Chondrocyte (in vitro differentiated cells): ENCODE data around the gene TIMP3. TPM values are rescaled to one million over a fixed set of nuclear protein-coding genes. Genes with fewer than 3 reads are reported as not detected.

Source experiments
- DNase-seq: peaks from one replicate; pipeline ENCODE4 v3.0.0; 2021; ENCODE audit warnings: mixed read lengths, low spot score
- H3K27ac Mint-ChIP-seq: one replicate; pipeline ENCODE4 v1.8.0; 2021; ENCODE audit warnings: mild to moderate bottlenecking, moderate library complexity, mixed read lengths; ENCODE audit not compliant: unreplicated experiment
- H3K27me3 Mint-ChIP-seq: 2 replicates; pipeline ENCODE4 v1.8.0; 2021; ENCODE audit warnings: low read depth, mixed read lengths
- H3K36me3 Mint-ChIP-seq: 2 replicates; pipeline ENCODE4 v1.8.0; 2021; ENCODE audit warnings: low read depth, mixed read lengths
- H3K4me1 Mint-ChIP-seq: 2 replicates; pipeline ENCODE4 v1.8.0; 2021; ENCODE audit warnings: low read depth, mild to moderate bottlenecking, mixed read lengths
- H3K4me3 Mint-ChIP-seq: one replicate; pipeline ENCODE4 v1.8.0; 2021; ENCODE audit warnings: mild to moderate bottlenecking, moderate library complexity, mixed read lengths; ENCODE audit not compliant: unreplicated experiment
- H3K9me3 Mint-ChIP-seq: 2 replicates; pipeline ENCODE4 v1.8.0; 2021; ENCODE audit warnings: low read depth, mixed read lengths
- CTCF ChIP-seq: fragments of 200-600 bp; sonication (generic); IDR thresholded peaks from 2 replicates; pipeline ENCODE4 v1.5.0; 2021; ENCODE audit warnings: antibody characterized with exemption, mild to moderate bottlenecking, moderate library complexity
- total RNA-seq: library from RNA; stranded (reverse); gene quantifications from 3 replicates; pipeline ENCODE4 v1.2.1, GENCODE V29; 2021

The TIMP3 gene
- total RNA-seq, 1 donor from 2014 or later: 126 TPM

GRCh38 chr22:32858957-32859356, 57.5 kb downstream of the TIMP3 start:
- DNase-seq: no peak
- no peaks in the 10 kb centered on the region for H3K9me3 Mint-ChIP-seq
- H3K4me3 Mint-ChIP-seq: no peak overlapping the region
- peaks cover 38% of the 10 kb centered on the region for H3K36me3 Mint-ChIP-seq
- H3K27me3 Mint-ChIP-seq: no peaks in the 10 kb centered on the region
- H3K4me1 Mint-ChIP-seq: no peaks in the 10 kb centered on the region
- TF ChIP-seq CTCF: no peak
- H3K27ac Mint-ChIP-seq: no peak overlapping the region

DNA sequence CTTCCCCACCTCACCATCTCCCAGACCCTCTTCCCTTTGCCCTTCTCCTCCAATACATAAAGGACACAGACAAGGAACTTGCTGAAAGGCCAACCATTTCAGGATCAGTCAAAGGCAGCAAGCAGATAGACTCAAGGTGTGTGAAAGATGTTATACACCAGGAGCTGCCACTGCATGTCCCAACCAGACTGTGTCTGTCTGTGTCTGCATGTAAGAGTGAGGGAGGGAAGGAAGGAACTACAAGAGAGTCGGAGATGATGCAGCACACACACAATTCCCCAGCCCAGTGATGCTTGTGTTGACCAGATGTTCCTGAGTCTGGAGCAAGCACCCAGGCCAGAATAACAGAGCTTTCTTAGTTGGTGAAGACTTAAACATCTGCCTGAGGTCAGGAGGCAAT, 58.2 kb downstream of the TIMP3 start:
- Mint-ChIP-seq H3K4me1 (no peaks in the 10 kb centered on the region), H3K4me3 (no peak overlapping the region), H3K36me3 (peaks cover 33% of the 10 kb centered on the region), H3K27ac (no peak overlapping the region), H3K27me3 (no peaks in the 10 kb centered on the region), H3K9me3 (no peaks in the 10 kb centered on the region)
- no peak for TF ChIP-seq CTCF
- DNase-seq: no peak

- no peak for TF ChIP-seq CTCF
- Mint-ChIP-seq H3K4me3 (no peak overlapping the region), H3K36me3 (peaks cover 30% of the 10 kb centered on the region), H3K4me1 (no peaks in the 10 kb centered on the region), H3K27ac (no peak overlapping the region), H3K9me3 (no peaks in the 10 kb centered on the region), H3K27me3 (no peaks in the 10 kb centered on the region)
- DNase-seq: no peak
Observed at GRCh38 chr22:32861330-32861729, 59.8 kb downstream of the TIMP3 start.

DNA sequence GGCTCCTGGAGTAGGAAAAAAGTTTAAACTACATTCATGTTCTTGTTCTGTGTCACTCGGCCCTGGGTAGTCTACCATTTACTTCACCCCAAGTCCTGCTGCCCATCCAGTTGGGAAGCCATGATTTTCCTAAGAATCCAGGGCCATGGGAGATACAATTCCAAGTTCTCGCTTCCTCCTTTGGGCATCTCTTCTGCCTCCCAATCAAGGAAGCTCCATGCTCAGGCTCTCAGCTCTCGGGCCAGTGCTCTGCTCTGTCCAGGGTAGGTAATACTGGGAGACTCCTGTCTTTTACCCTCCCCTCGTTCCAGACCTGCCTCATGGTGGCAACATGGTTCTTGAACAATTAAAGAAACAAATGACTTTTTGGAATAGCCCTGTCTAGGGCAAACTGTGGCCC, 60.6 kb downstream of the TIMP3 start:
- TF ChIP-seq CTCF: no peak
- Mint-ChIP-seq H3K9me3 (no peaks in the 10 kb centered on the region), H3K27ac (no peak overlapping the region), H3K27me3 (no peaks in the 10 kb centered on the region), H3K4me1 (no peaks in the 10 kb centered on the region), H3K36me3 (peaks cover 28% of the 10 kb centered on the region), H3K4me3 (no peak overlapping the region)
- DNase-seq: no peak

- DNase-seq: no peak
- TF ChIP-seq CTCF: no peak
- peaks cover 22% of the 10 kb centered on the region for H3K36me3 Mint-ChIP-seq
- no peaks in the 10 kb centered on the region for H3K27me3 Mint-ChIP-seq
- no peak overlapping the region for H3K4me3 Mint-ChIP-seq
- H3K27ac Mint-ChIP-seq: no peak overlapping the region
- H3K4me1 Mint-ChIP-seq: no peaks in the 10 kb centered on the region
- no peaks in the 10 kb centered on the region for H3K9me3 Mint-ChIP-seq
Observed at GRCh38 chr22:32862936-32863661, 61.6 kb downstream of the TIMP3 start.
